IPS-18a (cell line): ENCODE data around the gene SSTR4.
"Not testable (repeated sequence)": the region's sequence is repeated elsewhere in the genome, so short reads cannot be mapped to it uniquely, and the experiment has no call there.

ENCODE experiments used
- H3K27ac ChIP-seq: one replicate; pipeline ENCODE4 v1.5.1; 2013; ENCODE audit warnings: low read length
- H3K27me3 ChIP-seq: one replicate; pipeline ENCODE4 v1.6.1; 2013; ENCODE audit warnings: mild to moderate bottlenecking, low read length; ENCODE audit not compliant: control insufficient read depth, insufficient read depth
- H3K36me3 ChIP-seq: one replicate; pipeline ENCODE4 v1.6.1; 2013; ENCODE audit warnings: low read depth, low read length; ENCODE audit not compliant: control insufficient read depth
- H3K4me1 ChIP-seq: one replicate; pipeline ENCODE4 v1.6.1; 2013; ENCODE audit warnings: low read depth, low read length; ENCODE audit not compliant: control insufficient read depth
- H3K4me3 ChIP-seq: one replicate; pipeline ENCODE4 v1.5.1; 2013; ENCODE audit warnings: low read length
- H3K9ac ChIP-seq: one replicate; pipeline ENCODE4 v1.6.1; 2013; ENCODE audit warnings: mild to moderate bottlenecking, low read length, moderate library complexity
- H3K9me3 ChIP-seq: one replicate; pipeline ENCODE4 v1.6.1; 2013; ENCODE audit warnings: low read depth, low read length; ENCODE audit not compliant: control insufficient read depth

The SSTR4 gene

GRCh38 chr20:23020230-23021018, 14.7 kb upstream of the SSTR4 start:
- Histone ChIP-seq H3K4me3 (no peak overlapping the region), H3K9ac (no peak overlapping the region), H3K36me3 (no peaks in the 10 kb centered on the region), H3K4me1 (no peaks in the 10 kb centered on the region), H3K9me3 (no peaks in the 10 kb centered on the region), H3K27ac (no peak overlapping the region), H3K27me3 (no peaks in the 10 kb centered on the region)

- Histone ChIP-seq H3K4me3 (no peak overlapping the region), H3K9ac (no peak overlapping the region), H3K9me3 (no peaks in the 10 kb centered on the region)
Measured at GRCh38 chr20:23021541-23021940, 13.6 kb upstream of the SSTR4 start.

GRCh38 chr20:23021951-23022350, 13.2 kb upstream of the SSTR4 start:
- no peaks in the 10 kb centered on the region for H3K36me3 ChIP-seq
- H3K9ac ChIP-seq: no peak overlapping the region
- H3K4me1 ChIP-seq: no peaks in the 10 kb centered on the region
- no peaks in the 10 kb centered on the region for H3K27me3 ChIP-seq
- H3K27ac ChIP-seq: no peak overlapping the region
- H3K9me3 ChIP-seq: no peaks in the 10 kb centered on the region
- H3K4me3 ChIP-seq: no peak overlapping the region

More at GRCh38 chr20:23021541-23021940, 13.6 kb upstream of the SSTR4 start:
- Histone ChIP-seq H3K27ac (no peak overlapping the region), H3K27me3 (no peaks in the 10 kb centered on the region), H3K4me1 (no peaks in the 10 kb centered on the region), H3K36me3 (no peaks in the 10 kb centered on the region)

- H3K9ac ChIP-seq: no peak overlapping the region
- H3K4me3 ChIP-seq: no peak overlapping the region
- H3K27ac ChIP-seq: no peak overlapping the region
- H3K4me1 ChIP-seq: no peaks in the 10 kb centered on the region
- H3K27me3 ChIP-seq: no peaks in the 10 kb centered on the region
- H3K9me3 ChIP-seq: no peaks in the 10 kb centered on the region
- no peaks in the 10 kb centered on the region for H3K36me3 ChIP-seq
Measured at GRCh38 chr20:23022849-23023248, 12.3 kb upstream of the SSTR4 start.

- Histone ChIP-seq H3K4me1 (no peaks in the 10 kb centered on the region), H3K36me3 (no peaks in the 10 kb centered on the region), H3K27ac (no peak overlapping the region), H3K4me3 (no peak overlapping the region), H3K9ac (no peak overlapping the region), H3K9me3 (no peaks in the 10 kb centered on the region), H3K27me3 (no peaks in the 10 kb centered on the region)
Measured at GRCh38 chr20:23023621-23024177, 11.4 kb upstream of the SSTR4 start.

- no peak overlapping the region for H3K9ac ChIP-seq
- H3K4me3 ChIP-seq: no peak overlapping the region
- H3K27me3 ChIP-seq: no peaks in the 10 kb centered on the region
- H3K9me3 ChIP-seq: no peaks in the 10 kb centered on the region
- no peaks in the 10 kb centered on the region for H3K4me1 ChIP-seq
- H3K27ac ChIP-seq: no peak overlapping the region
- no peaks in the 10 kb centered on the region for H3K36me3 ChIP-seq
Measured at GRCh38 chr20:23024701-23025100, 10.4 kb upstream of the SSTR4 start.

- H3K4me1 ChIP-seq, H3K27me3 ChIP-seq, H3K9me3 ChIP-seq, H3K9ac ChIP-seq, H3K27ac ChIP-seq, H3K36me3 ChIP-seq, H3K4me3 ChIP-seq: not testable (repeated sequence)
Measured at GRCh38 chr20:23025503-23025902, 9.6 kb upstream of the SSTR4 start.

GRCh38 chr20:23027721-23028120, 7.4 kb upstream of the SSTR4 start:
- Histone ChIP-seq H3K27ac (no peak overlapping the region), H3K9ac (no peak overlapping the region), H3K9me3 (no peaks in the 10 kb centered on the region), H3K27me3 (no peaks in the 10 kb centered on the region), H3K4me3 (no peak overlapping the region), H3K4me1 (no peaks in the 10 kb centered on the region), H3K36me3 (no peaks in the 10 kb centered on the region)

- Histone ChIP-seq H3K27me3 (peaks cover 5% of the 10 kb centered on the region), H3K9ac (no peak overlapping the region), H3K4me3 (no peak overlapping the region), H3K9me3 (no peaks in the 10 kb centered on the region), H3K4me1 (no peaks in the 10 kb centered on the region), H3K27ac (no peak overlapping the region), H3K36me3 (no peaks in the 10 kb centered on the region)
Measured at GRCh38 chr20:23028392-23028791, 6.7 kb upstream of the SSTR4 start.

GRCh38 chr20:23029324-23029723, 5.8 kb upstream of the SSTR4 start:
- Histone ChIP-seq H3K9me3 (no peaks in the 10 kb centered on the region), H3K36me3 (no peaks in the 10 kb centered on the region), H3K4me3 (no peak overlapping the region), H3K9ac (no peak overlapping the region), H3K27ac (no peak overlapping the region), H3K4me1 (no peaks in the 10 kb centered on the region), H3K27me3 (peaks cover 14% of the 10 kb centered on the region)

- Histone ChIP-seq H3K36me3 (no peaks in the 10 kb centered on the region), H3K9ac (no peak overlapping the region), H3K27ac (no peak overlapping the region), H3K4me3 (no peak overlapping the region), H3K9me3 (no peaks in the 10 kb centered on the region), H3K27me3 (peaks cover 34% of the 10 kb centered on the region), H3K4me1 (no peaks in the 10 kb centered on the region)
Measured at GRCh38 chr20:23031346-23031745, 3.8 kb upstream of the SSTR4 start.
